Right lobe of liver (tissue), 6 donors: ENCODE data around the gene KAZN. TPM values are rescaled to one million over a fixed set of nuclear protein-coding genes. Genes with fewer than 3 reads are reported as not detected.

Experiments used
- ATAC-seq, 4 donors: fragments of 200-7000 bp; cut with Tn5 transposase; one replicate each; pipeline ENCODE4 v1.9.1; 2020; ENCODE audit warnings: mild to moderate bottlenecking in 4 of 4, moderate library complexity in 4 of 4
- DNase-seq, 3 donors: peaks; one replicate each; pipeline ENCODE4 v3.0.0-alpha.2; 2020
- H3K27ac ChIP-seq, 3 donors: fragments of 200-600 bp; one replicate each; pipeline ENCODE4 v1.8.0; 2022
- H3K27me3 ChIP-seq, 2 donors: fragments of 200-600 bp; one replicate each; pipeline ENCODE4 v1.8.0; 2022
- H3K36me3 ChIP-seq, 4 donors: fragments of 200-600 bp; sonication (generic) in 1 of 4; one replicate each; pipeline versions ENCODE4 v1.5.1 to v1.8.0; 2017 to 2022; ENCODE audit warnings: control low read depth in 1 of 4
- H3K4me1 ChIP-seq, 4 donors: fragments of 200-600 bp; sonication (generic) in 1 of 4; one replicate each; pipeline versions ENCODE4 v1.5.1 to v1.8.0; 2017 to 2022; ENCODE audit warnings: control low read depth in 1 of 4
- H3K4me3 ChIP-seq, 3 donors: fragments of 200-600 bp; one replicate each; pipeline ENCODE4 v1.8.0; 2022
- H3K9me3 ChIP-seq, 4 donors: fragments of 200-600 bp; sonication (generic) in 1 of 4; one replicate each; pipeline versions ENCODE4 v1.5.1 to v1.8.0; 2017 to 2022; ENCODE audit warnings: control low read depth in 1 of 4
- POLR2A ChIP-seq: fragments of 450-650 bp; IDR thresholded peaks from one replicate; pipeline ENCODE4 v1.6.1; 2017; ENCODE audit warnings: antibody characterized with exemption, mild to moderate bottlenecking
- WGBS: methylation state at CpG from one replicate; pipeline ENCODE4 v1.1.6; 2018; ENCODE audit warnings: low coverage, low lambda C conversion rate; ENCODE audit not compliant: insufficient coverage; ENCODE audit errors: missing lambda C conversion rate; 5-methylcytosine and 5-hydroxymethylcytosine counted together
- intact Hi-C, 2 donors: fragments of 100-400 bp; cut with DNase I; formaldehyde crosslinking; loops; one replicate each; pipeline versions ENCODE4 v1.11.2 to v1.14.1; 2022
- total RNA-seq, 6 experiments: library from RNA; depleted of rRNA in 2 of 6; stranded (reverse); fragments of >200 nt in 2 of 6; fragmentation: NEBNext Ultra II Directional in 3 of 6; extraction: Animal tissue kit (Norgen Biotek cat#: 25700) in 3 of 6; gene quantifications; one replicate each; pipeline versions ENCODE4 v1.1.0 to v1.2.4, GENCODE V29; 2016 to 2023
- TF ChIP-seq, protein P1 (sequence below), 4 donors: fragments of 200-600 bp in 3 of 4; fragments of 450-650 bp in 1 of 4; IDR thresholded peaks; one replicate each; pipeline versions ENCODE4 v1.5.1 to v1.8.0; 2016 to 2022; ENCODE audit warnings: antibody characterized with exemption in 4 of 4, mild to moderate bottlenecking in 2 of 4
- donor health status: DM: no; HTN: yes; CAD: no.
- donor health status: DM: no; HTN: no; CAD: no.
- donor health status: DM: no; HTN: no; CAD: no.
- donor health status: DM: no; HTN: yes; CAD: no.
- donor health status: DM: no; HTN: yes; CAD: no.

KAZN gene
- total RNA-seq, 6 experiments from 2014 or later, result 1.5 to 7.2 (median 2.7) TPM

DNA sequence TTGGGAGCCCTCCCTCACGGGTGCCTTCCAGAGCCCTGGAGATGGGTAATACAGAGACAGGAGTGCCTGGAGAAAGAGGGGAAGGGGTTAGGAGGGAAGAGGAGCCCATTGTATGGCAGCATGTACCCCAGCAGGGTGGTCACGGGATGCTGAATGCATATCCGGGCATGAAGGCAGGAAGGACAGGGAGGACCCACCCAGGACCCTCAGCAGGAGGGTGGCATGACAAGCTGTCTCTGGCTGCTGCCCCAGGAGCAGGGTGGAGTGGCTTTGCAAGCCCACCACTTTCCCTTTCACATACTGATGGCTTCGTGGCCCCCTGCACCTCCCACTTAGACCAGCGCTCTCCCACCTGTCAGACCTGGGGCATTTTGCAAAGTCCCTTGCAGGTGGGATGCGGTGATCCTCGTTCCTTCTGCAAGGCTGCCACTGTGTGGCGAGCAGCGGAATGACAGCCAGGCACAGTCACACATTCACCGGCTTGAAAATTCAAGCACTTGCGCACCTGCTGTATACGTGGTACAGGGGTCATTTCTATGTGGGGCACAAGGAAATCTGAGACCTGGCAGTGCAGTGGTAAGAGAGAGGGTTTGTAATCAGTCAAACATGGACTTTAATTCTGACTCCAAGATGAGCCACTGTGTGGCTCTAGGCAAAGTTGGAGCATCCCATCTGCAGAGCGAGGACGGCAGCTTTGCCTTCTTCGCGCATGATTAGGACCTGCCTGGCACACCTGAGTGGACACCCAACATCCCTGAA, 501.8 kb downstream of the KAZN start:
- Histone ChIP-seq H3K9me3 (no peaks in the 10 kb centered on the region), H3K27me3 (no peaks in the 10 kb centered on the region), H3K4me3 (no peak overlapping the region), H3K27ac (no peak overlapping the region), H3K4me1 (no peaks in the 10 kb centered on the region), H3K36me3 (no peaks in the 10 kb centered on the region)
- peak; percentile 67 to 81 (median 74) for ATAC-seq
- TF ChIP-seq, protein P1, sequence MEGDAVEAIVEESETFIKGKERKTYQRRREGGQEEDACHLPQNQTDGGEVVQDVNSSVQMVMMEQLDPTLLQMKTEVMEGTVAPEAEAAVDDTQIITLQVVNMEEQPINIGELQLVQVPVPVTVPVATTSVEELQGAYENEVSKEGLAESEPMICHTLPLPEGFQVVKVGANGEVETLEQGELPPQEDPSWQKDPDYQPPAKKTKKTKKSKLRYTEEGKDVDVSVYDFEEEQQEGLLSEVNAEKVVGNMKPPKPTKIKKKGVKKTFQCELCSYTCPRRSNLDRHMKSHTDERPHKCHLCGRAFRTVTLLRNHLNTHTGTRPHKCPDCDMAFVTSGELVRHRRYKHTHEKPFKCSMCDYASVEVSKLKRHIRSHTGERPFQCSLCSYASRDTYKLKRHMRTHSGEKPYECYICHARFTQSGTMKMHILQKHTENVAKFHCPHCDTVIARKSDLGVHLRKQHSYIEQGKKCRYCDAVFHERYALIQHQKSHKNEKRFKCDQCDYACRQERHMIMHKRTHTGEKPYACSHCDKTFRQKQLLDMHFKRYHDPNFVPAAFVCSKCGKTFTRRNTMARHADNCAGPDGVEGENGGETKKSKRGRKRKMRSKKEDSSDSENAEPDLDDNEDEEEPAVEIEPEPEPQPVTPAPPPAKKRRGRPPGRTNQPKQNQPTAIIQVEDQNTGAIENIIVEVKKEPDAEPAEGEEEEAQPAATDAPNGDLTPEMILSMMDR (IDR thresholded peaks at IDR 0.05), result peak; percentile 74 to 85 (median 83)
- no peak for TF ChIP-seq POLR2A
- peak in 1 of 3 donors; percentile 42 for DNase-seq
- WGBS, result 6% methylated on average over 6 of the region's 16 CpGs
- intact Hi-C loops, result no loop called here

DNA sequence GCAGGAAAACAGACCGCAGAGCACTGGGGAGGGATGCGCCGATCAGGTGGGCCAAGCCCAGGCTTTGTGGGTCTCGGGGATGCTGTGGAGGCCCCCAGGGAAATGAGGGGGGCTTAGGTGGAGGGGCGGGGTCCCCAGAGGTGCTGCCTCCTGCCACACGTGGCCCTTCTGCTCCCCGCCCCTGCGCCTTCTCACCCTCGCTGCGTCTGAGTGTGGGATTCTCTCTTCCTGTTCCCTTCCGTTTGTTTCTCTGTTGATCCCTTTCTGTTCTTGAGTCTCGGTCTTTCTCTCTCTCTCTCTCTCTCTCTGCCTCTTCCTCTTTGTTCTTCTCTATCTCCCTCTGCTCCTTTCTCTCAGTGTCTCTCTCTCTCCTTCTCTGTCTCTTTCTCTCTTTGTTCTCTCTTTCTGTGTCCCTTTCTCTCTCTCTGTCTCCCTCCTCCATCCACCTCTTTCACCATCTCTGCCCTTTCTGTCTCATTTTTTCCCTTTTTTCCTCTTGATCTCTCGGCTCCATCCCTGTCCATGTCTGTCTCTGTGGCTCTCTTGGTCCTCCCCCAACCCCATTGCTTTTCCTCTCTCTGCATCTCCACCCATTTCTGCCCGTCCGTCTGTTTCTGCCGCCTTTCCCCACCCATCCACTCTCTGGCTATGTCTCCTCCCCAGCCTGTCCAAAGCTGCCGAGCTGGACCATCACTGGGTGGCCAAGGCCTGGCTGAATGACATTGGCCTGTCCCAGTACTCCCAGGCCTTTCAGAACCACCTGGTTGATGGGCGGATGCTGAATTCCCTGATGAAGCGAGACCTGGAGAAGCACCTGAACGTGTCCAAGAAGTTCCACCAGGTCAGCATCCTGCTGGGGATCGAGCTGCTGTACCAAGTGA, 502.6 kb downstream of the KAZN start:
- Histone ChIP-seq H3K36me3 (no peaks in the 10 kb centered on the region), H3K27me3 (no peaks in the 10 kb centered on the region), H3K4me3 (no peak overlapping the region), H3K27ac (no peak overlapping the region), H3K4me1 (no peaks in the 10 kb centered on the region), H3K9me3 (no peaks in the 10 kb centered on the region)
- intact Hi-C loops, result no loop called here
- no peak for TF ChIP-seq POLR2A
- TF ChIP-seq, protein P1 (IDR thresholded peaks at IDR 0.05), result no peak
- DNase-seq (no peak), ATAC-seq (no peak)
- WGBS, result 46% methylated on average over 11 of the region's 21 CpGs

DNA sequence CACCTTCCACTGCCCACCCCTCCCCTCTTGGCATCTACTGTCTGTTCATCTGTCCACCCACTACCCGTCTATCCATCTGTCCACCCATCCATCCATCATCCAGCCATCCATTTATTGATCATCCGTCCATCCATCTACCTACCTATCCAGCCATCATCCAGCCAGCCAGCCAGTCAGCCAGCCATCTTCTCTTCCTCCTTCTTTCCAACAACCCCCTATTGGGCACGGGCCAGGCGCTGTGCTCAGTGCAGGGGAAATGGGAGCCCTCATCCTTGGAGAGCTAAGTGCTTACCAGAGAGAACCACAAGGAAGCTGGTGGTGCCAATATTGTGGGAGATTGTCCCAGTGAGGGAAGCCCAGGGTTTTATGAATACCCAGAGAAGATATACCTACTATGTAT, 503.3 kb downstream of the KAZN start:
- DNase-seq (no peak), ATAC-seq (no peak)
- Histone ChIP-seq H3K4me3 (no peak overlapping the region), H3K36me3 (no peaks in the 10 kb centered on the region), H3K4me1 (no peaks in the 10 kb centered on the region), H3K27ac (no peak overlapping the region), H3K27me3 (no peaks in the 10 kb centered on the region), H3K9me3 (no peaks in the 10 kb centered on the region)
- 57% methylated on average over 4 of the region's 4 CpGs for WGBS
- TF ChIP-seq, protein P1 (IDR thresholded peaks at IDR 0.05), result no peak
- TF ChIP-seq POLR2A, result no peak
- intact Hi-C loops, result no loop called here

DNA sequence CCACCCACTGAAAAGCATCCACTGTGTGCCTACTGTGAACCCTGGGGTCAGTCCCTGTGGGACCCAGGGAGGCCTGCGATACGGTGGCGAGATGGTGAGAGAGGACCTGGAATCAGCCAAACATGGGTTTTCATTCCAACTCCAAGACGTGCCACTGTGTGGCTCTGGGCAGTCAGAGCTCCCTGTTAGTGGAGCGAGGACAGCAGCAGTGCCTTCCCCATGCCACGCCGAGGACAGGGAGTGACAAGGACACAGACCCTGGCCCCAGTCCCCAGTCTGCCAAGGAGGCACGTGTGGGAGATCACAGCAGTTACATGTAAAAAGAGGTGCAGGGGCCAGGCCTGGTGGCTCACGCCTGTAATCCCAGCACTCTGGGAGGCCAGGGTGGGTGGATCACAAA, 504.2 kb downstream of the KAZN start:
- H3K36me3 ChIP-seq, result no peaks in the 10 kb centered on the region
- intact Hi-C loops, result no loop called here
- no peak overlapping the region for H3K4me3 ChIP-seq
- TF ChIP-seq, protein P1 (IDR thresholded peaks at IDR 0.05), result no peak
- no peak for TF ChIP-seq POLR2A
- DNase-seq, result no peak
- H3K27ac ChIP-seq, result no peak overlapping the region
- ATAC-seq, result no peak
- 47% methylated on average over 5 of the region's 9 CpGs for WGBS
- no peaks in the 10 kb centered on the region for H3K9me3 ChIP-seq
- H3K27me3 ChIP-seq, result no peaks in the 10 kb centered on the region
- no peaks in the 10 kb centered on the region for H3K4me1 ChIP-seq
